ENCODE results near the gene SLC16A11.

SLC16A11 gene

DNA sequence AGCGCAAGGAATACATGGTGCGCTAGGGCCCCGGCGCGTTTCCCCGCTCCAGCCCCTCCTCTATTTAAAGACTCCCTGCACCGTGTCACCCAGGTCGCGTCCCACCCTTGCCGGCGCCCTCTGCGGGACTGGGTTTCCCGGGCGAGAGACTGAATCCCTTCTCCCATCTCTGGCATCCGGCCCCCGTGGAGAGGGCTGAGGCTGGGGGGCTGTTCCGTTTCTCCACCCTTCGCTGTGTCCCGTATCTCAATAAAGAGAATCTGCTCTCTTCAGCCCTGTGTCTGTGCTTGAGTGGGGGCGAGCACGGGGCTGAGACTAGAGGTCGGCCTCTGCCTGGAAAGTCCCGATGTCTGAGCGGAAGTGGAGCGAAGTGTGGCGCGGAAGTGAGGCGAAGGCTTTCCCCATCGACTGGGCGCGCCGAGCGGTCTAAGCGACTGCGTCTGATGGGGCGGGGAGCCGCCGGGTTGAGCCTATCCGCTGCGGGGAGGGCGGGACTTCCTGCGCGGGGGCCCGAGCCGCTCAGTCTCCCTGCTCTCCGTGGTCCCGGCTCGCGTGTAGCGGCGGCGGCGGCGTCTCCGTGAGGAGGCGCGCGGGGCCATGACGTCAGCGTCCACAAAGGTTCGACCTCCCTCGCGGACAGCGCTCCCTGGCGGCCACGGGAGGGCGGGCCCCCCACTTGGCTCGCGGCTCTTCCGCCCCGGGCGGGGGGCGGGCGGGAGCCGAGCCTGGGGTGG lies 29.5 kb downstream of the SLC16A11 start:
- H3K36me3 ChIP-seq (ENCODE audit: control insufficient read depth in 1 of 2, insufficient read depth in 2 of 2, low read length in 2 of 2): peaks cover 15 to 20% of the 10 kb centered on the region in 2 experiments
- no peaks in the 10 kb centered on the region for H3K27me3 ChIP-seq (ENCODE audit: insufficient read depth, low read length)
- no peak overlapping the region for H3K23ac ChIP-seq (ENCODE audit: low read length)
- peak overlapping the region; percentile 23 for H2BK120ac ChIP-seq (ENCODE audit: insufficient read depth, low read length, poor library complexity)
- H3K18ac ChIP-seq (ENCODE audit: low read length): peak overlapping the region; percentile 70
- H3K4me1 ChIP-seq (ENCODE audit: control insufficient read depth in 1 of 2, insufficient read depth in 2 of 2, low read length in 2 of 2): peaks cover 11 to 20% of the 10 kb centered on the region in 2 experiments
- H3K27ac ChIP-seq (ENCODE audit: low read depth, low read length): peak overlapping the region; percentile 86
- H3K4me2 ChIP-seq (ENCODE audit: low read length): peak overlapping the region; percentile 95
- H3K79me2 ChIP-seq (ENCODE audit: control insufficient read depth, insufficient read depth, low read length, poor library complexity): peaks cover 14% of the 10 kb centered on the region
- peak overlapping the region; percentile 75 for H3K9ac ChIP-seq (ENCODE audit: low read length)
- no peak overlapping the region for H2BK12ac ChIP-seq (ENCODE audit: low read length)
- peak overlapping the region; percentile 79 for H3K14ac ChIP-seq (ENCODE audit: low read length)
- peak overlapping the region; percentile 75 for H3K4me3 ChIP-seq (ENCODE audit: low read depth, low read length)
- no peaks in the 10 kb centered on the region for H3K9me3 ChIP-seq (ENCODE audit: insufficient read depth, low read depth, low read length)
- peak; percentile 97 to 98 for DNase-seq
- H4K91ac ChIP-seq (ENCODE audit: low read depth, low read length): peak overlapping the region; percentile 79
- peak overlapping the region; percentile 31 for H2AK5ac ChIP-seq (ENCODE audit: low read length)
- no CpG with 5 or more reads among the region's 75 CpGs for WGBS (ENCODE audit: extremely low coverage, insufficient coverage, insufficient read length)
- peak overlapping the region; percentile 70 for H2BK5ac ChIP-seq (ENCODE audit: low read depth, low read length, poor library complexity)
- H4K8ac ChIP-seq (ENCODE audit: low read depth, low read length): peak overlapping the region; percentile 95
- peak overlapping the region; percentile 38 for H3K4ac ChIP-seq (ENCODE audit: low read depth, low read length)
- H2AFZ ChIP-seq (ENCODE audit: insufficient read depth, low read length, poor library complexity): peak overlapping the region; percentile 81
- peaks cover 20% of the 10 kb centered on the region for H3K79me1 ChIP-seq (ENCODE audit: low read length)
- H4K12ac ChIP-seq (ENCODE audit: low read depth, low read length): peak overlapping the region; percentile 89

GRCh38 chr17:7011942-7012254 lies 32.0 kb downstream of the SLC16A11 start:
- H2BK120ac ChIP-seq (ENCODE audit: insufficient read depth, low read length, poor library complexity): no peak overlapping the region
- peak overlapping the region; percentile 45 for H3K9ac ChIP-seq (ENCODE audit: low read length)
- H3K27ac ChIP-seq (ENCODE audit: low read depth, low read length): peak overlapping the region; percentile 95
- H2BK12ac ChIP-seq (ENCODE audit: low read length): no peak overlapping the region
- H3K36me3 ChIP-seq (ENCODE audit: control insufficient read depth in 1 of 2, insufficient read depth in 2 of 2, low read length in 2 of 2): peaks cover 9 to 14% of the 10 kb centered on the region in 2 experiments
- H3K9me3 ChIP-seq (ENCODE audit: insufficient read depth, low read depth, low read length): no peaks in the 10 kb centered on the region
- H4K91ac ChIP-seq (ENCODE audit: low read depth, low read length): no peak overlapping the region
- DNase-seq: no peak
- no peak overlapping the region for H2AK5ac ChIP-seq (ENCODE audit: low read length)
- peak overlapping the region; percentile 99 for H3K4me3 ChIP-seq (ENCODE audit: low read depth, low read length)
- no peak overlapping the region for H4K8ac ChIP-seq (ENCODE audit: low read depth, low read length)
- H3K14ac ChIP-seq (ENCODE audit: low read length): no peak overlapping the region
- peak overlapping the region; percentile 95 for H3K4me2 ChIP-seq (ENCODE audit: low read length)
- H2BK5ac ChIP-seq (ENCODE audit: low read depth, low read length, poor library complexity): no peak overlapping the region
- H3K79me1 ChIP-seq (ENCODE audit: low read length): peaks cover 20% of the 10 kb centered on the region
- H3K23ac ChIP-seq (ENCODE audit: low read length): no peak overlapping the region
- no CpG with 5 or more reads among the region's 6 CpGs for WGBS (ENCODE audit: extremely low coverage, insufficient coverage, insufficient read length)
- peaks cover 11 to 20% of the 10 kb centered on the region in 2 experiments for H3K4me1 ChIP-seq (ENCODE audit: control insufficient read depth in 1 of 2, insufficient read depth in 2 of 2, low read length in 2 of 2)
- no peak overlapping the region for H3K18ac ChIP-seq (ENCODE audit: low read length)
- H3K79me2 ChIP-seq (ENCODE audit: control insufficient read depth, insufficient read depth, low read length, poor library complexity): peaks cover 14% of the 10 kb centered on the region
- H2AFZ ChIP-seq (ENCODE audit: insufficient read depth, low read length, poor library complexity): no peak overlapping the region
- peak overlapping the region; percentile 68 for H3K4ac ChIP-seq (ENCODE audit: low read depth, low read length)
- H4K12ac ChIP-seq (ENCODE audit: low read depth, low read length): no peak overlapping the region
- no peaks in the 10 kb centered on the region for H3K27me3 ChIP-seq (ENCODE audit: insufficient read depth, low read length)

DNA sequence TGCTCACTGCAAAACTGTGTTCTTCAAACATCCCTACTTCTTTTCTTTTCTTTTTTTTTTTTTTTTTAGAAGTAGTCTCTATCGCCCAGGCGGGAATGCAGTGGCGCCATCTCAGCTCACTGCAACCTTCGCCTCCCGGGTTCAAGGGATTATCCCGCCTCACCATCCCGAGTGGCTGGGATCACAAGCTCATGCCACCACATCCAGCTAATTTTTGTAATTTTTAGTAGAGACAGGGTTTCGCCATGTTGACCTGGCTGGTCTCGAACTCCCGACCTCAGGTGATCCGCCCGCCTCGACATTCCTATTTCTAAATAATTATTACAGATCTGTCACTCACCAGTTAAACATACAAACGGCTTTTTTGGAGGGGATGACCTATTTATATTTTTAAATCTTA lies 32.5 kb downstream of the SLC16A11 start:
- Histone ChIP-seq H3K4me3 (ENCODE audit: low read depth, low read length) (no peak overlapping the region), H4K91ac (ENCODE audit: low read depth, low read length) (no peak overlapping the region), H3K9ac (ENCODE audit: low read length) (no peak overlapping the region), H3K4ac (ENCODE audit: low read depth, low read length) (peak overlapping the region; percentile 17), H3K23ac (ENCODE audit: low read length) (no peak overlapping the region), H3K27me3 (ENCODE audit: insufficient read depth, low read length) (no peaks in the 10 kb centered on the region), H3K79me1 (ENCODE audit: low read length) (peaks cover 20% of the 10 kb centered on the region), H2BK120ac (ENCODE audit: insufficient read depth, low read length, poor library complexity) (no peak overlapping the region), H2BK12ac (ENCODE audit: low read length) (no peak overlapping the region), H3K36me3 (ENCODE audit: control insufficient read depth in 1 of 2, insufficient read depth in 2 of 2, low read length in 2 of 2) (peaks cover 9 to 10% of the 10 kb centered on the region in 2 experiments), H2AFZ (ENCODE audit: insufficient read depth, low read length, poor library complexity) (no peak overlapping the region), H3K79me2 (ENCODE audit: control insufficient read depth, insufficient read depth, low read length, poor library complexity) (peaks cover 14% of the 10 kb centered on the region), H4K12ac (ENCODE audit: low read depth, low read length) (no peak overlapping the region), H3K14ac (ENCODE audit: low read length) (no peak overlapping the region), H3K18ac (ENCODE audit: low read length) (no peak overlapping the region), H4K8ac (ENCODE audit: low read depth, low read length) (no peak overlapping the region), H3K4me2 (ENCODE audit: low read length) (peak overlapping the region; percentile 95), H2BK5ac (ENCODE audit: low read depth, low read length, poor library complexity) (no peak overlapping the region), H3K4me1 (ENCODE audit: control insufficient read depth in 1 of 2, insufficient read depth in 2 of 2, low read length in 2 of 2) (peaks cover 11 to 20% of the 10 kb centered on the region in 2 experiments), H2AK5ac (ENCODE audit: low read length) (no peak overlapping the region), H3K27ac (ENCODE audit: low read depth, low read length) (no peak overlapping the region), H3K9me3 (ENCODE audit: insufficient read depth, low read depth, low read length) (no peaks in the 10 kb centered on the region)
- DNase-seq: no peak
- WGBS (ENCODE audit: extremely low coverage, insufficient coverage, insufficient read length): no CpG with 5 or more reads among the region's 14 CpGs

DNA sequence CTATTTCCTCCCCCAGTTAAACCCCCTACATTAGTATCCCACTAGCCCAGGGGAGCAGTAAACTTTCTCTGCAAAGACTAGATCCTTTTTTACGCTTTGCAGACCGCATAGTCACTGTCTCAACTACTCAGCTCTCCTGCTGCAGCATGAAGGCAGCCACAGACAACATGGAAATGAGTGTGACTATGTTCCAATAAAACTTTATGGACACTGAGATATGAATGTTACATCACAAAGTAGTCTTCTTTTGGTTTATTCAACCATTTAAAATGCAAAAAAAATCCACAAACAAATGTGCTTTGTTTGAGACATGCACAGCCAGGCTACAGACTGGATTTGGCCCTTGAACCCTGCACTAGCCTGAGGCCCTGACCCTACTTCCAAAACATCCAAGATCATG lies 33.4 kb downstream of the SLC16A11 start:
- H2AK5ac ChIP-seq (ENCODE audit: low read length): no peak overlapping the region
- H3K79me1 ChIP-seq (ENCODE audit: low read length): peaks cover 20% of the 10 kb centered on the region
- H3K23ac ChIP-seq (ENCODE audit: low read length): no peak overlapping the region
- no peak overlapping the region for H4K8ac ChIP-seq (ENCODE audit: low read depth, low read length)
- H3K18ac ChIP-seq (ENCODE audit: low read length): no peak overlapping the region
- peaks cover 9 to 18% of the 10 kb centered on the region in 2 experiments for H3K4me1 ChIP-seq (ENCODE audit: control insufficient read depth in 1 of 2, insufficient read depth in 2 of 2, low read length in 2 of 2)
- WGBS (ENCODE audit: extremely low coverage, insufficient coverage, insufficient read length): no CpG with 5 or more reads among the region's 2 CpGs
- no peak overlapping the region for H2BK5ac ChIP-seq (ENCODE audit: low read depth, low read length, poor library complexity)
- H3K27ac ChIP-seq (ENCODE audit: low read depth, low read length): no peak overlapping the region
- peak overlapping the region; percentile 12 for H3K9ac ChIP-seq (ENCODE audit: low read length)
- no peak overlapping the region for H2BK12ac ChIP-seq (ENCODE audit: low read length)
- peak overlapping the region; percentile 46 for H3K4ac ChIP-seq (ENCODE audit: low read depth, low read length)
- H4K91ac ChIP-seq (ENCODE audit: low read depth, low read length): no peak overlapping the region
- no peak overlapping the region for H4K12ac ChIP-seq (ENCODE audit: low read depth, low read length)
- no peaks in the 10 kb centered on the region for H3K9me3 ChIP-seq (ENCODE audit: insufficient read depth, low read depth, low read length)
- peaks cover 14% of the 10 kb centered on the region for H3K79me2 ChIP-seq (ENCODE audit: control insufficient read depth, insufficient read depth, low read length, poor library complexity)
- H3K4me2 ChIP-seq (ENCODE audit: low read length): no peak overlapping the region
- H3K14ac ChIP-seq (ENCODE audit: low read length): no peak overlapping the region
- H2BK120ac ChIP-seq (ENCODE audit: insufficient read depth, low read length, poor library complexity): no peak overlapping the region
- DNase-seq: no peak
- H2AFZ ChIP-seq (ENCODE audit: insufficient read depth, low read length, poor library complexity): no peak overlapping the region
- H3K27me3 ChIP-seq (ENCODE audit: insufficient read depth, low read length): no peaks in the 10 kb centered on the region
- H3K4me3 ChIP-seq (ENCODE audit: low read depth, low read length): no peak overlapping the region
- peaks cover 8 to 11% of the 10 kb centered on the region in 2 experiments for H3K36me3 ChIP-seq (ENCODE audit: control insufficient read depth in 1 of 2, insufficient read depth in 2 of 2, low read length in 2 of 2)

Measured in trophoblast cell (in vitro differentiated cells and primary cell).